Kidney epithelial cell (primary cell): ENCODE measurements around the gene ACSM2A. TPM values are rescaled to one million over a fixed set of nuclear protein-coding genes. Genes with fewer than 3 reads are reported as not detected.
"Not testable (repeated sequence)": the region's sequence is repeated elsewhere in the genome, so short reads cannot be mapped to it uniquely, and the experiment has no call there.

Source experiments
- DNase-seq: peaks from one replicate; pipeline ENCODE4 v3.0.0-alpha.2; 2010; ENCODE audit warnings: low read depth
- H3K27me3 ChIP-seq: 2 replicates; pipeline ENCODE4 v1.6.0; 2011; ENCODE audit warnings: low read length; ENCODE audit not compliant: control insufficient read depth, insufficient read depth
- H3K36me3 ChIP-seq: 2 replicates; pipeline ENCODE4 v1.5.1; 2011; ENCODE audit warnings: low read length; ENCODE audit not compliant: control insufficient read depth, insufficient read depth
- H3K4me3 ChIP-seq: 2 replicates; pipeline ENCODE4 v1.5.1; 2011; ENCODE audit warnings: low read depth, mild to moderate bottlenecking, control low read depth, low read length
- CTCF ChIP-seq: IDR thresholded peaks from 2 replicates; pipeline ENCODE4 v1.5.1; 2011; ENCODE audit warnings: mild to moderate bottlenecking, moderate library complexity, low read length, control low read depth, inconsistent platforms; ENCODE audit not compliant: insufficient read depth, poor library complexity, severe bottlenecking
- total RNA-seq: library from RNA; depleted of rRNA; stranded (reverse); fragments of >200 nt; gene quantifications from 2 replicates; pipeline ENCODE4 v1.2.3, GENCODE V29; 2015

The ACSM2A gene
- not detected in 2 replicates for total RNA-seq

GRCh38 chr16:20451364-20451763, at the start of gene ACSM2A:
Gene ACSM2A (plus strand): TSS chr16:20451521. CDS start chr16:20460115, 8,594 bp downstream.
- H3K27me3 ChIP-seq, DNase-seq: not testable (repeated sequence)

GRCh38 chr16:20402651-20403050, 48.7 kb upstream of the ACSM2A start:
- H3K4me3 ChIP-seq: no peak overlapping the region
- no peaks in the 10 kb centered on the region for H3K36me3 ChIP-seq
- no peak for DNase-seq
- no peak for TF ChIP-seq CTCF
- no peaks in the 10 kb centered on the region for H3K27me3 ChIP-seq

More at GRCh38 chr16:20451364-20451763, at the start of gene ACSM2A:
- H3K36me3 ChIP-seq, H3K4me3 ChIP-seq: not testable (repeated sequence)

- H3K27me3 ChIP-seq: no peaks in the 10 kb centered on the region
- DNase-seq: no peak
- H3K4me3 ChIP-seq: no peak within 1 kb of the TSS
- no peak for TF ChIP-seq CTCF
- no peaks in the 10 kb centered on the region for H3K36me3 ChIP-seq
These were observed 46.7 kb upstream of the ACSM2A start, which contains the start of gene PDILT for GRCh38 chr16:20404637-20405036. Gene PDILT (minus strand): TSS chr16:20404737. CDS start chr16:20399300, 5,437 bp downstream.

- DNase-seq: no peak
These were observed 41.8 kb upstream of the ACSM2A start, which contains the start of gene ACSM5 for GRCh38 chr16:20409398-20410120. Gene ACSM5 (plus strand): TSS chr16:20409534. CDS start chr16:20411485, 1,951 bp downstream.

GRCh38 chr16:20410121-20410723, 41.1 kb upstream of the ACSM2A start:
- Histone ChIP-seq H3K27me3 (no peaks in the 10 kb centered on the region), H3K36me3 (no peaks in the 10 kb centered on the region), H3K4me3 (no peak overlapping the region)
- DNase-seq: no peak
- TF ChIP-seq CTCF: no peak

More at GRCh38 chr16:20409398-20410120, 41.8 kb upstream of the ACSM2A start, which contains the start of gene ACSM5:
- Histone ChIP-seq H3K36me3 (no peaks in the 10 kb centered on the region), H3K27me3 (no peaks in the 10 kb centered on the region), H3K4me3 (no peak within 1 kb of the TSS)
- no peak for TF ChIP-seq CTCF

GRCh38 chr16:20411055-20411454, 40.3 kb upstream of the ACSM2A start:
- no peaks in the 10 kb centered on the region for H3K36me3 ChIP-seq
- DNase-seq: no peak
- no peak for TF ChIP-seq CTCF

More at GRCh38 chr16:20411055-20411454, 40.3 kb upstream of the ACSM2A start:
- Histone ChIP-seq H3K27me3 (no peaks in the 10 kb centered on the region), H3K4me3 (no peak overlapping the region)
